ENCODE data around the gene LSG1.

GRCh38 chr3:194618858-194619608 is 53.0 kb downstream of the LSG1 start:
- TF ChIP-seq EZH2 (IDR thresholded peaks at IDR 0.05; ENCODE audit: borderline replicate concordance, low read depth, low read length, poor library complexity, severe bottlenecking): no peak
- no peak for TF ChIP-seq CTCF (conservative IDR thresholded peaks at IDR 0.05; ENCODE audit: low read depth, low read length)
